Measurements from ENCODE around the gene MGMT.

GRCh38 chr10:129528376-129528978 is 61.4 kb downstream of the MGMT start:
- TF ChIP-seq POLR2AphosphoS5 (IDR thresholded peaks at IDR 0.05; ENCODE audit: low read depth, low read length) (no peak), YY1 (IDR thresholded peaks at IDR 0.05; ENCODE audit: low read depth) (no peak), CTCF (IDR thresholded peaks at IDR 0.05) (no peak), RFX5 (IDR thresholded peaks at IDR 0.05; ENCODE audit: low read length) (no peak), MAX (IDR thresholded peaks at IDR 0.05; ENCODE audit: low read depth) (no peak), USF1 (IDR thresholded peaks at IDR 0.05; ENCODE audit: borderline replicate concordance, low read depth) (no peak), FOSL2 (IDR thresholded peaks at IDR 0.05; ENCODE audit: borderline replicate concordance, low read depth) (no peak), IRF3 (IDR thresholded peaks at IDR 0.05; ENCODE audit: low read depth, low read length) (no peak), EZH2phosphoT487 (IDR thresholded peaks at IDR 0.05; ENCODE audit: borderline replicate concordance, low read depth) (no peak), USF2 (IDR thresholded peaks at IDR 0.05; ENCODE audit: borderline replicate concordance, low read depth, low read length) (no peak)

Data from SK-N-SH (cell line).